Right atrium auricular region (tissue), 2 donors: ENCODE measurements around the gene AQP6. TPM values are rescaled to one million over a fixed set of nuclear protein-coding genes. Genes with fewer than 3 reads are reported as not detected.

Experiments used
- DNase-seq: peaks from one replicate; pipeline ENCODE4 v3.0.0-alpha.2; 2019; ENCODE audit warnings: low spot score
- H3K27ac ChIP-seq, 2 donors: fragments of 200-600 bp; sonication (generic); 1 replicate in 1 of 2; 2 replicates in 1 of 2; pipeline ENCODE4 v1.5.1; 2016 to 2019
- H3K27me3 ChIP-seq, 2 donors: fragments of 200-600 bp; sonication (generic); one replicate each; pipeline versions ENCODE4 v1.5.1 to v1.6.0; 2017 to 2019
- H3K36me3 ChIP-seq: fragments of 200-600 bp; sonication (generic); one replicate; pipeline ENCODE4 v1.5.1; 2016
- H3K4me1 ChIP-seq, 2 donors: fragments of 200-600 bp; sonication (generic); one replicate each; pipeline versions ENCODE4 v1.5.1 to v1.6.0; 2017 to 2019
- H3K4me3 ChIP-seq, 2 donors: fragments of 200-600 bp; sonication (generic); 1 replicate in 1 of 2; 2 replicates in 1 of 2; pipeline ENCODE4 v1.5.1; 2017 to 2019; ENCODE audit warnings: mild to moderate bottlenecking in 1 of 2, moderate library complexity in 1 of 2
- H3K9me3 ChIP-seq, 2 donors: fragments of 200-600 bp; sonication (generic); one replicate each; pipeline ENCODE4 v1.5.1; 2019
- CTCF ChIP-seq, 2 donors: fragments of 200-600 bp; sonication (generic); IDR thresholded peaks; one replicate each; pipeline ENCODE4 v1.5.1; 2019; ENCODE audit warnings: antibody characterized with exemption in 2 of 2
- total RNA-seq, 2 donors: library from RNA; depleted of rRNA; stranded (reverse); fragments of >200 nt; gene quantifications; one replicate each; pipeline ENCODE4 v1.1.0, GENCODE V29; 2016

AQP6 gene
- total RNA-seq, 2 donors from 2014 or later = 0.08 TPM; not detected in 1

DNA sequence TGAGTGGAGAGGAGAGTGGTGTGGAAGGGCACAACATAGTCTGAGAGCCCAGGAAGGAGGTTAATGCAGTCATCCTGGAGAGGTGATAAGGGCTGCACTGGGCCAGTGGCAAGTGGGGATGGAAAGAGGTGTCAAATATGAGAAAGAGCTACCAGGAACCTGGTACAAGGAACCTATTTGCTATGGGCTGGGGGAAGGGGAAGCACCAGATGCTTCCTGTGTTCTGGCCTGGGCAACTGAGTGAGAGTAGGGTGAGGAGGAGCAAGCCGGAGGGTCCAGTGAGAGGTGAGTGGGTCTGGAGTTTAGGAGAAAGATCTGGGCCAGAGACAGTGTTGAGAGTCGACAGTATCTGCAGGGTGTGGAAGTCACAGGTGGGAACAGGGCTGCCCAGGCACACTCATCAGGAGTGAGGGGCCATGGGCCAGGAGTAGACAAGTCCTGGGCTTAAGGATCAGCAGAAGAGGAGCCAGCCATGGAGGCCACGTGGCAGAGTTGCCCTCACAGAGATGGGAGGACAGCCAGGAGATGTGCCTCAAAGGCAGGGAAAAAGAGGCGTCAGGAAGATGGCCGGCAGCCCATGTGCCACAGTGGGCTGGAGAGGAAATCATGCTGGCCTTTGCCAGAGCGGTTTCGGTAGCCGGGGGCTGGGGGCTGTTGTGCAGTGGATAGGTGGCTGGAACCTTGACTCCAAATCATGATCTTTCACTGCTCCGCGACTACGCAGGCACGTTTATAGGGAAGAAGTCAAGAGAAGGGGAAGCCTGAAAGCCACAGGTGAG lies 2.9 kb upstream of the AQP6 start:
- Histone ChIP-seq H3K9me3 (no peaks in the 10 kb centered on the region), H3K4me1 (peaks cover 0 to 24% of the 10 kb centered on the region in 2 donors), H3K27me3 (no peaks in the 10 kb centered on the region), H3K36me3 (no peaks in the 10 kb centered on the region), H3K4me3 (no peak overlapping the region), H3K27ac (no peak overlapping the region)
- no peak for DNase-seq
- no peak for TF ChIP-seq CTCF (IDR thresholded peaks at IDR 0.05)

DNA sequence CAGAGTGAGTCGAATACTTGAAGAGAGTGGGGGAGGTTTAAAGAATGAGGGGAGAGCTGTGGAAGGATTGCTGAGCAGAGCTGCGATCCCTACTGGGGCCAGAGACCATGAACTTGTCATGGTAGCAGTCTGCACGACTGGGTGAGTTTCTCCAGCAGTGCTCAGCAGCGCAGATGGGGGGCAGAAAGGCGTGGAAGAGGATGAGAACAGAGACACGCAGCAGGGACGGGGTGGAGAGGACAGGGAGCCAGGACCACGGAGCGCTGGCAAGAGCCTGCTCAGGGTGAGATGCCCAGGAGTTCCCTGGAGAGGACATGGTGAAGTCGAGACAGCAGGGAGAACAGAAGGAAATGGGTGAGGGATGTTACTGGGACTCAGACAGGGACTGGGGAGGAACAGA lies 2.1 kb upstream of the AQP6 start:
- H3K36me3 ChIP-seq = no peaks in the 10 kb centered on the region
- no peaks in the 10 kb centered on the region for H3K9me3 ChIP-seq
- no peak overlapping the region for H3K4me3 ChIP-seq
- no peak for DNase-seq
- TF ChIP-seq CTCF (IDR thresholded peaks at IDR 0.05) = no peak
- H3K4me1 ChIP-seq = peaks cover 0 to 31% of the 10 kb centered on the region in 2 donors
- no peak overlapping the region for H3K27ac ChIP-seq
- no peaks in the 10 kb centered on the region for H3K27me3 ChIP-seq

DNA sequence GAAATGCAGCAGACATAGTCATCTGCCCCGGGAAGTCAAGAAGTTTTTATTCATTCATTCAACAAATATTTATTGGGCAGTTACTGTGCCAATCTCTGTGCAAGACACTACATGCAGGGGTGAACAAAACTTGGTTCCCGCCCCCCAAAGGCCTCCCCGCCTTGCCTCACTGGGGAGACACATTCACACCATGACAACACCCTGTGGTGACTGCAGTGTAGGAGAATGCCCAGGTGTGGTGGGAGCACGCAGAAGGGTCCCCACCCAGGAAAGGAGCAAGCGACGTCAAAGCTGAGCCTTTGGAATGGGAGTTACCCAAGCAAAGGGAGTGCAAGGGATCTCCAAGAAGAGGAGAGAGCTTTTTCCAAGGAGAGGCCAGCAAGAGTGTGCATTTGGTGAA lies 1.6 kb upstream of the AQP6 start:
- Histone ChIP-seq H3K27ac (no peak overlapping the region), H3K36me3 (no peaks in the 10 kb centered on the region), H3K9me3 (no peaks in the 10 kb centered on the region), H3K4me1 (peaks cover 0 to 31% of the 10 kb centered on the region in 2 donors), H3K4me3 (no peak overlapping the region), H3K27me3 (no peaks in the 10 kb centered on the region)
- TF ChIP-seq CTCF (IDR thresholded peaks at IDR 0.05) = no peak
- no peak for DNase-seq

DNA sequence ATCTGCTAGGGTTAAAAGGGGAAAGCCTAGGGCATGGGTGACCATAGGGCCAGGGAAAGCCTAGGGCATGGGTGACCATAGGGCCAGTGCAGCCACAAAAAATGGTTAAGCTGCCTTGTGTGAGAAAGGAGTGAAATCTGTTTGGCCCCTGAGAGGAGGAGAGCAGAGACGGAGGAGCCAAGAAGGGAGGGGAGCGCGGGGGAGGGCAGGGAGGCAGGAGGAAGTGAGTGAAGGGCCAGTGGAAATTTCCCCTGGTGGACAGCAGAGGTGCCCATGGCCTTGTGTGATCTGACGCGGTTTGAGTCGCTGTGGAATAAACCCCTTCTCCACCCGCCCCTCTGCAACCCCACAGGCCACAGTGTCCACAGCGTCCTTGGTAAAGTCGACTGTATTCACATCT lies 618 bp upstream of the AQP6 start:
- Histone ChIP-seq H3K4me1 (peaks cover 0 to 26% of the 10 kb centered on the region in 2 donors), H3K27me3 (no peaks in the 10 kb centered on the region), H3K36me3 (no peaks in the 10 kb centered on the region), H3K9me3 (no peaks in the 10 kb centered on the region), H3K4me3 (no peak overlapping the region), H3K27ac (no peak overlapping the region)
- no peak for DNase-seq
- no peak for TF ChIP-seq CTCF (IDR thresholded peaks at IDR 0.05)

GRCh38 chr12:49973361-49973830 lies 649 bp downstream of the AQP6 start:
- TF ChIP-seq CTCF (IDR thresholded peaks at IDR 0.05) = no peak
- no peak overlapping the region for H3K27ac ChIP-seq
- DNase-seq = no peak
- no peaks in the 10 kb centered on the region for H3K27me3 ChIP-seq
- H3K36me3 ChIP-seq = no peaks in the 10 kb centered on the region
- no peaks in the 10 kb centered on the region for H3K9me3 ChIP-seq
- H3K4me1 ChIP-seq = peaks cover 0 to 18% of the 10 kb centered on the region in 2 donors
- H3K4me3 ChIP-seq = no peak overlapping the region
